Middle frontal gyrus (tissue), 1 donor: ENCODE data around the gene TDO2.
A peak's percentile ranks its signal among the peaks of the same experiment; 100 is the strongest.

Experiments
- DNase-seq: peaks from one replicate; pipeline ENCODE4 v3.0.0-alpha.2; 2015; ENCODE audit warnings: low spot score; ENCODE audit errors: extremely low spot score

Gene TDO2

GRCh38 chr4:155953151-155954117 is 49.9 kb downstream of the TDO2 start, which contains the start of gene CTSO:
Gene CTSO, minus strand, starts transcription at chr4:155953866. Its CDS starts 19 bp downstream, at chr4:155953847.
- DNase-seq: peak; percentile 77

- no peak for DNase-seq
These were observed 50.7 kb downstream of the TDO2 start for GRCh38 chr4:155954118-155954685.

GRCh38 chr4:155954939-155955338 is 51.4 kb downstream of the TDO2 start:
- no peak for DNase-seq

GRCh38 chr4:155956461-155956860 is 53.0 kb downstream of the TDO2 start:
- DNase-seq: no peak

- no peak for DNase-seq
These were observed 55.9 kb downstream of the TDO2 start for GRCh38 chr4:155959417-155959816.

- no peak for DNase-seq
These were observed 57.0 kb downstream of the TDO2 start for GRCh38 chr4:155960522-155960921.

- DNase-seq: no peak
These were observed 58.1 kb downstream of the TDO2 start for GRCh38 chr4:155961575-155961974.

GRCh38 chr4:155962767-155963166 is 59.3 kb downstream of the TDO2 start:
- no peak for DNase-seq

- no peak for DNase-seq
These were observed 60.8 kb downstream of the TDO2 start for GRCh38 chr4:155964016-155964891.

- DNase-seq: no peak
These were observed 62.7 kb downstream of the TDO2 start for GRCh38 chr4:155966171-155966570.

GRCh38 chr4:155966731-155967395 is 63.4 kb downstream of the TDO2 start:
- no peak for DNase-seq
